Activated naive CD4-positive, alpha-beta T cell treated with anti-CD3 and anti-CD28 coated beads, Interleukin-2, amount 50 U/mL, for 24 hours (primary cell): Measurements from ENCODE around the gene ZNF281.

Experiments used
- H3K27ac Mint-ChIP-seq: one replicate; pipeline ENCODE4 v1.8.0; 2021; ENCODE audit warnings: mild to moderate bottlenecking, mixed read lengths
- H3K27me3 Mint-ChIP-seq: one replicate; pipeline ENCODE4 v1.8.0; 2021; ENCODE audit warnings: mixed read lengths
- H3K36me3 Mint-ChIP-seq: one replicate; pipeline ENCODE4 v1.8.0; 2021; ENCODE audit warnings: mixed read lengths
- H3K4me1 Mint-ChIP-seq: one replicate; pipeline ENCODE4 v1.8.0; 2021; ENCODE audit warnings: mixed read lengths
- H3K4me3 Mint-ChIP-seq: one replicate; pipeline ENCODE4 v1.8.0; 2021; ENCODE audit warnings: mild to moderate bottlenecking, mixed read lengths
- H3K9me3 Mint-ChIP-seq: one replicate; pipeline ENCODE4 v1.8.0; 2021; ENCODE audit warnings: mixed read lengths

ZNF281 gene

GRCh38 chr1:200381256-200381984, 28.4 kb downstream of the ZNF281 start:
- H3K27me3 Mint-ChIP-seq = no peaks in the 10 kb centered on the region
- no peak overlapping the region for H3K4me3 Mint-ChIP-seq
- H3K9me3 Mint-ChIP-seq = peaks cover 4% of the 10 kb centered on the region
- H3K4me1 Mint-ChIP-seq = no peaks in the 10 kb centered on the region
- H3K27ac Mint-ChIP-seq = no peak overlapping the region
- H3K36me3 Mint-ChIP-seq = peaks cover 3% of the 10 kb centered on the region

- Mint-ChIP-seq H3K27me3 (no peaks in the 10 kb centered on the region), H3K4me3 (no peak overlapping the region), H3K4me1 (no peaks in the 10 kb centered on the region), H3K27ac (no peak overlapping the region), H3K36me3 (peaks cover 3% of the 10 kb centered on the region), H3K9me3 (peaks cover 4% of the 10 kb centered on the region)
Measured at GRCh38 chr1:200380589-200381021, 29.2 kb downstream of the ZNF281 start.

GRCh38 chr1:200379940-200380588, 29.8 kb downstream of the ZNF281 start:
- Mint-ChIP-seq H3K4me1 (no peaks in the 10 kb centered on the region), H3K36me3 (peaks cover 3% of the 10 kb centered on the region), H3K4me3 (no peak overlapping the region), H3K9me3 (peaks cover 4% of the 10 kb centered on the region), H3K27ac (no peak overlapping the region), H3K27me3 (no peaks in the 10 kb centered on the region)

- peaks cover 3% of the 10 kb centered on the region for H3K36me3 Mint-ChIP-seq
- H3K4me3 Mint-ChIP-seq = no peak overlapping the region
- H3K27ac Mint-ChIP-seq = no peak overlapping the region
- H3K27me3 Mint-ChIP-seq = no peaks in the 10 kb centered on the region
- no peaks in the 10 kb centered on the region for H3K4me1 Mint-ChIP-seq
- peaks cover 4% of the 10 kb centered on the region for H3K9me3 Mint-ChIP-seq
Measured at GRCh38 chr1:200379432-200379757, 30.4 kb downstream of the ZNF281 start.

- Mint-ChIP-seq H3K36me3 (peaks cover 3% of the 10 kb centered on the region), H3K27ac (no peak overlapping the region), H3K27me3 (no peaks in the 10 kb centered on the region), H3K4me3 (no peak overlapping the region), H3K9me3 (peaks cover 4% of the 10 kb centered on the region), H3K4me1 (no peaks in the 10 kb centered on the region)
Measured at GRCh38 chr1:200378096-200378495, 31.7 kb downstream of the ZNF281 start.

GRCh38 chr1:200376528-200376927, 33.3 kb downstream of the ZNF281 start:
- no peaks in the 10 kb centered on the region for H3K27me3 Mint-ChIP-seq
- H3K4me1 Mint-ChIP-seq = no peaks in the 10 kb centered on the region
- H3K9me3 Mint-ChIP-seq = peaks cover 4% of the 10 kb centered on the region
- H3K27ac Mint-ChIP-seq = no peak overlapping the region
- no peak overlapping the region for H3K4me3 Mint-ChIP-seq
- H3K36me3 Mint-ChIP-seq = peaks cover 5% of the 10 kb centered on the region

GRCh38 chr1:200374569-200375295, 35.1 kb downstream of the ZNF281 start:
- no peak overlapping the region for H3K27ac Mint-ChIP-seq
- H3K4me3 Mint-ChIP-seq = no peak overlapping the region
- H3K27me3 Mint-ChIP-seq = no peaks in the 10 kb centered on the region
- H3K36me3 Mint-ChIP-seq = peaks cover 5% of the 10 kb centered on the region
- no peaks in the 10 kb centered on the region for H3K4me1 Mint-ChIP-seq
- peaks cover 4% of the 10 kb centered on the region for H3K9me3 Mint-ChIP-seq

- H3K27ac Mint-ChIP-seq = no peak overlapping the region
- no peak overlapping the region for H3K4me3 Mint-ChIP-seq
- H3K27me3 Mint-ChIP-seq = no peaks in the 10 kb centered on the region
Measured at GRCh38 chr1:200373811-200374231, 36.0 kb downstream of the ZNF281 start.

GRCh38 chr1:200372885-200373181, 37.0 kb downstream of the ZNF281 start:
- no peak overlapping the region for H3K27ac Mint-ChIP-seq
- no peaks in the 10 kb centered on the region for H3K4me1 Mint-ChIP-seq
- H3K27me3 Mint-ChIP-seq = no peaks in the 10 kb centered on the region
- peaks cover 5% of the 10 kb centered on the region for H3K36me3 Mint-ChIP-seq
- H3K4me3 Mint-ChIP-seq = no peak overlapping the region
- H3K9me3 Mint-ChIP-seq = peaks cover 4% of the 10 kb centered on the region

More at GRCh38 chr1:200373811-200374231, 36.0 kb downstream of the ZNF281 start:
- peaks cover 5% of the 10 kb centered on the region for H3K36me3 Mint-ChIP-seq
- H3K4me1 Mint-ChIP-seq = no peaks in the 10 kb centered on the region
- peaks cover 4% of the 10 kb centered on the region for H3K9me3 Mint-ChIP-seq

- H3K9me3 Mint-ChIP-seq = peaks cover 4% of the 10 kb centered on the region
- H3K36me3 Mint-ChIP-seq = peaks cover 5% of the 10 kb centered on the region
- H3K27me3 Mint-ChIP-seq = no peaks in the 10 kb centered on the region
- no peaks in the 10 kb centered on the region for H3K4me1 Mint-ChIP-seq
- no peak overlapping the region for H3K27ac Mint-ChIP-seq
- H3K4me3 Mint-ChIP-seq = no peak overlapping the region
Measured at GRCh38 chr1:200372095-200372884, 37.5 kb downstream of the ZNF281 start.

- no peak overlapping the region for H3K27ac Mint-ChIP-seq
- H3K4me3 Mint-ChIP-seq = no peak overlapping the region
- H3K27me3 Mint-ChIP-seq = no peaks in the 10 kb centered on the region
- H3K4me1 Mint-ChIP-seq = no peaks in the 10 kb centered on the region
- H3K9me3 Mint-ChIP-seq = no peaks in the 10 kb centered on the region
- H3K36me3 Mint-ChIP-seq = peaks cover 8% of the 10 kb centered on the region
Measured at GRCh38 chr1:200369706-200370105, 40.1 kb downstream of the ZNF281 start.

- Mint-ChIP-seq H3K4me1 (no peaks in the 10 kb centered on the region), H3K9me3 (no peaks in the 10 kb centered on the region), H3K36me3 (peaks cover 8% of the 10 kb centered on the region), H3K4me3 (no peak overlapping the region), H3K27ac (no peak overlapping the region), H3K27me3 (no peaks in the 10 kb centered on the region)
Measured at GRCh38 chr1:200369131-200369530, 40.7 kb downstream of the ZNF281 start.

GRCh38 chr1:200368556-200368955, 41.3 kb downstream of the ZNF281 start:
- Mint-ChIP-seq H3K27ac (no peak overlapping the region), H3K27me3 (no peaks in the 10 kb centered on the region), H3K9me3 (no peaks in the 10 kb centered on the region), H3K4me3 (no peak overlapping the region), H3K4me1 (no peaks in the 10 kb centered on the region), H3K36me3 (peaks cover 10% of the 10 kb centered on the region)

GRCh38 chr1:200367841-200368534, 41.8 kb downstream of the ZNF281 start:
- Mint-ChIP-seq H3K9me3 (no peaks in the 10 kb centered on the region), H3K36me3 (peaks cover 10% of the 10 kb centered on the region), H3K27me3 (no peaks in the 10 kb centered on the region), H3K4me3 (no peak overlapping the region), H3K4me1 (no peaks in the 10 kb centered on the region), H3K27ac (no peak overlapping the region)

- no peaks in the 10 kb centered on the region for H3K9me3 Mint-ChIP-seq
Measured at GRCh38 chr1:200366577-200367253, 43.1 kb downstream of the ZNF281 start.

More at GRCh38 chr1:200366577-200367253, 43.1 kb downstream of the ZNF281 start:
- Mint-ChIP-seq H3K4me3 (no peak overlapping the region), H3K4me1 (no peaks in the 10 kb centered on the region), H3K27me3 (no peaks in the 10 kb centered on the region), H3K36me3 (peaks cover 7% of the 10 kb centered on the region), H3K27ac (peak overlapping the region; percentile 20)
